ENCODE measurements around the gene SURF1. TPM values are rescaled to one million over a fixed set of nuclear protein-coding genes. Genes with fewer than 3 reads are reported as not detected.

Gene SURF1
- total and polyA plus RNA-seq, 9 of the 15 experiments (the other 6 are each of a cell fraction or from before 2014, with no cell fraction given), result 16.1 to 31.3 (median 20.9) TPM

GRCh38 chr9:133347985-133348717, 8.1 kb downstream of the SURF1 start, which contains the start of the genes MED22 and RPL7A (continued):
- TF ChIP-seq CHD7 (IDR thresholded peaks at IDR 0.05; ENCODE audit: low read depth, low read length) (no peak), SOX6 (IDR thresholded peaks at IDR 0.05) (peak; percentile 45; the same call in 1 of the 2 replicates), TCF3 (CRISPR knock-in tag; IDR thresholded peaks at IDR 0.05) (peak; percentile 8; the same call in 1 of the 2 replicates), PRDM10 (IDR thresholded peaks at IDR 0.05; ENCODE audit: partially characterized antibody) (peak; percentile 12), MAZ (CRISPR knock-in tag; conservative IDR thresholded peaks at IDR 0.05 in 1 of 2, IDR thresholded peaks at IDR 0.05 in 1 of 2) (peak; percentile 66 to 79), ZNF449 (CRISPR knock-in tag; IDR thresholded peaks at IDR 0.05) (0 out of 2 replicates have a peak, but pooled peaks have one; percentile 17), SPI1 (IDR thresholded peaks at IDR 0.05; ENCODE audit: borderline replicate concordance, low read depth, low read length) (0 out of 2 replicates have a peak, but pooled peaks have one; percentile 18), MEIS2 (IDR thresholded peaks at IDR 0.05; ENCODE audit: partially characterized antibody) (no peak), SETDB1 (IDR thresholded peaks at IDR 0.05; ENCODE audit: low read length) (no peak), KDM1A (IDR thresholded peaks at IDR 0.05) (no peak)
